Activated naive CD4-positive, alpha-beta T cell treated with anti-CD3 and anti-CD28 coated beads for 36 hours (primary cell): ENCODE data around the gene CDH13. TPM values are rescaled to one million over a fixed set of nuclear protein-coding genes. Genes with fewer than 3 reads are reported as not detected.
"Not testable (repeated sequence)": the region's sequence is repeated elsewhere in the genome, so short reads cannot be mapped to it uniquely, and the experiment has no call there.

Source experiments
- CTCF ChIA-PET: fragments of 350-600 bp; sonication (Branson Sonifier 250); formaldehyde crosslinking; loops from one replicate; lab custom pipeline; 2021; ENCODE audit warnings: antibody characterized with exemption; lab: Charles Lee
- DNase-seq: peaks from one replicate; pipeline ENCODE4 v3.0.0-alpha.2; 2020
- H3K27ac Mint-ChIP-seq: one replicate; pipeline ENCODE4 v1.8.0; 2021; ENCODE audit warnings: mild to moderate bottlenecking, mixed read lengths
- H3K27me3 Mint-ChIP-seq: one replicate; pipeline ENCODE4 v1.8.0; 2021; ENCODE audit warnings: low read depth, mixed read lengths
- H3K36me3 Mint-ChIP-seq: one replicate; pipeline ENCODE4 v1.8.0; 2021; ENCODE audit warnings: low read depth, mixed read lengths
- H3K4me1 Mint-ChIP-seq: one replicate; pipeline ENCODE4 v1.8.0; 2021; ENCODE audit warnings: low read depth, mixed read lengths
- H3K4me3 Mint-ChIP-seq: one replicate; pipeline ENCODE4 v1.8.0; 2021; ENCODE audit warnings: mild to moderate bottlenecking, moderate library complexity, mixed read lengths
- H3K9me3 Mint-ChIP-seq: one replicate; pipeline ENCODE4 v1.8.0; 2021; ENCODE audit warnings: mixed read lengths
- intact Hi-C: fragments of 100-400 bp; cut with micrococcal nuclease; formaldehyde crosslinking; loops from one replicate; pipeline ENCODE4 v1.15.1; 2023
- total RNA-seq, 2 experiments: library from RNA; stranded (reverse); gene quantifications; one replicate each; pipeline ENCODE4 v1.2.3, GENCODE V29; 2021

CDH13 gene
- total RNA-seq, 2 experiments from 2014 or later = not detected

DNA sequence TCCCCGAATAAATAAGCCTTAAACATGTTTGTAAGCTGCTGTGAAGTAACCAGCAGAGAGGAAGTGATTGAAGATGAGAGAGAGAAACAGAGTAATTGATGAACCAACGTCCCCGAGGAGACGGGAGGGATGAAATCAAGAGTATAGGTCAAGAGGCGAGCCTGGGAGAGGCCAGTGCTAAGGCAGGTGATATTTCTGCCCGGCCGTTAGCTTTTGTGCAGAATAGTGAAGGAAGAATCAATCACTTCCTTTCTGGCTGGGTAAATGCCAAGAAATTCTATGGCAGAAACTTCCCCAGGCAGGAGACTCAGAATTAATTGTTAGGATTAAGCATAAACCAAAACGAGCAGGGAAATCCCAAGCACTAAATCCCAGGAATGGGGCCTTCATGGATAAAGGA, 273.8 kb downstream of the CDH13 start:
- no peak overlapping the region for H3K4me3 Mint-ChIP-seq
- no peaks in the 10 kb centered on the region for H3K4me1 Mint-ChIP-seq
- intact Hi-C loops = no loop called here
- H3K27me3 Mint-ChIP-seq = no peaks in the 10 kb centered on the region
- no peak overlapping the region for H3K27ac Mint-ChIP-seq
- DNase-seq = no peak
- H3K36me3 Mint-ChIP-seq = no peaks in the 10 kb centered on the region
- CTCF ChIA-PET = no interaction called here
- H3K9me3 Mint-ChIP-seq = no peaks in the 10 kb centered on the region

DNA sequence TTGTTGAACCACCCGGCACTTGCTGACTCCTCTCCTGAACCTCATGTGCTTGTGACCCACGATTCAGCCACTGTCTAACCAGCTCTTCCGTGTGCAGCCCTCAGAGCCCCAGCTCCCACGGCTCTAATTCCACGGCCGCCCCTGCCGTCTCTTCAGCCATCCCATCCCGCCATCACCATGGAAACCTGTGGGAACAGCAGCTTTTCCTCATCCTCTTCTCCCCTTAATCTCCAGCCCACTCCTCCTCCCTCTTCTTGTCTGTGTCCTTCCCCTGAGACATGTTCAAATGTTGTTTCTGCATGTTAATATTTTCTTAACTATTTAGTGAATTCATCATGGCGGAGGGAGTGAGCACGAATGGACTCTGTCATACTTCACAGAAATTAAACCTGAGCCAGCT, 285.2 kb downstream of the CDH13 start:
- DNase-seq = no peak
- H3K9me3 Mint-ChIP-seq = peaks cover 1% of the 10 kb centered on the region
- H3K27me3 Mint-ChIP-seq = peaks cover 9% of the 10 kb centered on the region
- H3K4me1 Mint-ChIP-seq = no peaks in the 10 kb centered on the region
- no peak overlapping the region for H3K4me3 Mint-ChIP-seq
- H3K36me3 Mint-ChIP-seq = no peaks in the 10 kb centered on the region
- intact Hi-C loops = no loop called here
- CTCF ChIA-PET = no interaction called here
- H3K27ac Mint-ChIP-seq = no peak overlapping the region

DNA sequence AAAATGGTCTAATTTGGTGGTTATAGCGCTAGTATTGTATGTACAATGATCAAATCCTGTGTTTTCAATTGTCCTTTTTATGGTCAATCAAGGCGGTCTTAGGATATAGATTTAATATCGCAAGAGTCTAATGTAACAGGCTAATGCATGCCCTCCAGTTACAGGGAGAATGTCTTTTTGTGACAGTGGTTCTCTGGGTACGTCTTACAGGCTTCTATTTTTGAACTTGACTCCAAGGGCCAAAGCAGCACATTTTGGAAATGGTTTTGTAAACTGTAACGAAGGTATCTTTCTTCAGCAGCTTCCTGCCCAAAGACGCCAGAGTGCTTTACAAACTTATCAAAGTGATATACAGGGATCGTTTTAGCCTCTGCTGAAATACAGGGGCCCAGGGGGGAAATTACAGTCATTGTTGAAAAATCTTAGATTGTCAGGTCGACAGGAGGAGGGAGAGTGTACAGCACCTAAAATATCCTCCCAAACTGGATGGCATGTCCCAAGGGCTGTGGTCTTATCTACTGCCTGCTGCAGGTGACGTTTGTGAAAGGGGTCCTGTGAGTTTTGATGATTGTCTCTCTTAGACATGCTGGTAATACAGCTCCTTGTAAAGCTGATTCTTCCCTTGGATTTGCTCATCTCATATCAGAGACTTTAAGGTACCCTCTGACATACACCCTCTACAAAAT, 288.5 kb downstream of the CDH13 start:
- Mint-ChIP-seq H3K4me1 (no peaks in the 10 kb centered on the region), H3K36me3 (no peaks in the 10 kb centered on the region), H3K4me3 (no peak overlapping the region), H3K27me3 (peaks cover 10% of the 10 kb centered on the region), H3K27ac (no peak overlapping the region), H3K9me3 (peaks cover 1% of the 10 kb centered on the region)
- intact Hi-C loops = no loop called here
- DNase-seq = no peak
- CTCF ChIA-PET = no interaction called here

DNA sequence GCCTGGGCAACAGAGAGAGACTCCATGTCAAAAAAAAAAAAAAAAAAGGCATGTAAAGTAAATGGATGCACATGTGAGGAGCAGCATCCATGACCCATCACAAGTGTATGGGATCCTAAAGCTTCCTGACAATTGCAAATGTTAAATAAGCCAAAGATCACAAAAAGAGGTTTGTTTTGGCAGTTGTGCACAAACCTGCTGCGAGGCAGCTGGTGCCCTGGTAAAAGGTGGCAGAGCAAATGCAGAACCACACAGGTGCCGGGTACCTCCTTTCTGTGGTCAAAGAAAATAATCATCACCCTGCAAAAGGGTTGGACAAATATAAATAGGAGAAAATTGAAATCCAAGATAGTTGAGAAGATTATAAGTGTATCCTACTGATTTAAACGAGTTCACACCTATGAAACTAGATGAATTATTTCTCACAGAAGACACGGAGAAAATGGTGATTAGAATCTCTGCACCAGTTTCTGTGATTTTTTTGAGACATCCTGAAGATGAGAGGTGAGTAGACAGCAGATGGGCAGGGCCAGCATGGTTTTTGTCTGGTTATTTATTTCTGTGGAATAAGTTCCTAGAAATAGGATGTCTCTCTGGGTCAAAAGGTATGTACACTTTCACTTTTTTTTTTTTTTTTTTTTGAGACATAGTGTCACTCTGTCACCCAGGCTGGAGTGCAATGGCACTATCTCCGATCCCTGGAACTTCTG, 291.3 kb downstream of the CDH13 start:
- Mint-ChIP-seq H3K4me3 (no peak overlapping the region), H3K27ac (no peak overlapping the region), H3K36me3 (no peaks in the 10 kb centered on the region), H3K27me3 (peaks cover 5% of the 10 kb centered on the region), H3K9me3 (peaks cover 1% of the 10 kb centered on the region), H3K4me1 (no peaks in the 10 kb centered on the region)
- intact Hi-C loops = no loop called here
- no peak for DNase-seq
- CTCF ChIA-PET = no interaction called here

DNA sequence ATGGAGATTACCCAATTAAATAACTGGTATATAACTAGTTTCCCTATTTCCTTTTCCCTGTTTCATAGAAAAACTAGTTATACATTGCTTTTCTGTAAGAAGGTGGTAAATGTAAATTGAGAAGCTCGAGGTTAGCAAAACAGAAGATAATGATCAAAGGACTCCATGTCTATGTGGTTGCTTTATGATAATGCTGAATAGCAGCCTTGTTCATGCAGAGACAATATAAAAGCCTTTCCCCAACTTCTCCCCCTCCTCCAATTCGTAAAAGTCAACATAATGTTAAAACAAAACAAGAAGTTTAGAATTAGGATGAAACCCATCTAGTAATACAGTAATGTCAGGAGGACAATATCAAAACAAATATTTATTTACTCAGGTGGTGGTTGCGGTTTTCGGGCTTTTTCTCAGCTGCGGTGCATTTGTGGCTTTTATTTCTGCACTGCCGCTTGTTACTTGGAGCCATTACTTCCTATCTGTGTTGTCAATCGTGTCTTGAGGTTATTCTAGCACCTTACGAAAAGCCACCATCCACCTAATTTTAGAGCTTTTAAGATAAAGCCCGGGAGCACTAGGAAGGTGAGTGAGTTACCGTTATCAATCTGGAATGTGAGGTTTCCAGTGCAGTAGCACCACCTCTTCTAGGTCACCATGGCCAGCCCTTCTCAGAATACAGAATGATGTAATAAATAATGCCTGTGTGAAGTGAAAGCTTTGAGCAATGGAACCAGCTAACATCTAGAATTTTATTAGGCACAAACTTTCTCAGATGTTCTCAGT, 297.5 kb downstream of the CDH13 start:
- no peaks in the 10 kb centered on the region for H3K27me3 Mint-ChIP-seq
- H3K36me3 Mint-ChIP-seq = no peaks in the 10 kb centered on the region
- CTCF ChIA-PET = no interaction called here
- intact Hi-C loops = no loop called here
- no peak overlapping the region for H3K4me3 Mint-ChIP-seq
- no peak for DNase-seq
- H3K27ac Mint-ChIP-seq = no peak overlapping the region
- no peaks in the 10 kb centered on the region for H3K4me1 Mint-ChIP-seq
- H3K9me3 Mint-ChIP-seq = no peaks in the 10 kb centered on the region

DNA sequence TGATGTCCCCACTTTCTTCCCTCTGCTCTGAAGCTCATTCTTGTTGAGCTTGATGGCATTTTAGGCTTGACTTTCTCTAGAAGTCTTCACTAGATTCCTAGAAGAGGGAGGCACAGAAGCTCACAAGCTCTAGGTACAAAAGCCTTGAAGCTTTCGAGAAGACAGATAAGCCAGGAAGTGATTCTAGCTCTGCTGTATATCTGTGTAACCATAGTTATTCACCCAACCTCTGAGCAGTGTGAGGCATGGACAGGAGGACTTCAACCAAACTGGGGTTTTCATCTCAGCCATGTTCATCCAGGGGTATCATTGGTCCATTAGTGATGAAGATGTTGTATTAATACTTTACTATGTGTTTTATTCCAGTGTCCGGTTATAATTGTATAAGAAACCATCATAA, 299.7 kb downstream of the CDH13 start:
- CTCF ChIA-PET = interaction anchor here (0.6 kb wide), 2 partner anchors 143 to 271 kb away, joined by 3 read pairs; no protein-coding TSS in a partner anchor
- H3K4me3 Mint-ChIP-seq = no peak overlapping the region
- H3K4me1 Mint-ChIP-seq = no peaks in the 10 kb centered on the region
- no peak overlapping the region for H3K27ac Mint-ChIP-seq
- intact Hi-C loops = no loop called here
- H3K9me3 Mint-ChIP-seq = no peaks in the 10 kb centered on the region
- DNase-seq = no peak
- no peaks in the 10 kb centered on the region for H3K27me3 Mint-ChIP-seq
- H3K36me3 Mint-ChIP-seq = no peaks in the 10 kb centered on the region

DNA sequence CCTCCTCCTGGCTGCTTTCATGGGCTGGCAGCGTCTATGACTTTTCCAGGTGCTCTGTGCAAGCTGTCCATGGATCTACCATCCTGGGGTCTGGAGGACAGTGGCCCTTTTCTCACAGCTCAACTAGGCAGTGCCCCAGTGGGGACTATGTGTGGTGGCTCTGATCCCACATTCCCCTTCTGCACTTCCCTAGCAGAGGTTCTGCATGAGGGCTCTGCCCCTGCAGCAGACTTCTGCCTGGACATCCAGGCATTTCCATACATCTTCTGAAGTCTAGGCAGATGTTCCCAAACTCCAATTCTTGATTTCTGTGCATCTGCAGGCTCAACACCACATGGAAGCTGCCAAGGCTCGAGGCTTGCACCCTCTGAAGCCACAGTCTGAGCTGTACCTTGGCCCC, 307.2 kb downstream of the CDH13 start:
- H3K9me3 Mint-ChIP-seq, H3K4me1 Mint-ChIP-seq, DNase-seq, H3K36me3 Mint-ChIP-seq, intact Hi-C loops, CTCF ChIA-PET, H3K4me3 Mint-ChIP-seq, H3K27me3 Mint-ChIP-seq, H3K27ac Mint-ChIP-seq: not testable (repeated sequence)

DNA sequence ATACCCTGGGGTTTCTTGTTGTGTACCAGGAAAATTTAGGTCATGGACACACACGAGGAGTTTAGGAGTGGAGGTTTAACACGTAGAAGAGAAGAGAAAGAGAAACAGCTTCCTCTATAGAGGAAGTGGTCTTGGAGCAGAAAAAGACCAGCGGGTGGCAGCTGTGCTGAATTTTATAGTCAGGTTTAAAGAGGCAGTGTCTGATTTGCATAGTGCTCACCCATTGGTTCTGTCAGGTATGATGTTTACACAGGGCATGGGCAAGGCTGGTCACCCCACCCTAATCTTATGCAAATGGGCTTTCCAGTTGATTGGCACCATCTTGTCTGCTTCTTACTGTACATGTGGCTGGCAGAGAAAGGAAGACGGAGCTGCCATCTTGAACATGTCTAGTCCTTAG, 309.0 kb downstream of the CDH13 start:
- peaks cover 10% of the 10 kb centered on the region for H3K9me3 Mint-ChIP-seq
- H3K4me1 Mint-ChIP-seq = no peaks in the 10 kb centered on the region
- DNase-seq = no peak
- peaks cover 4% of the 10 kb centered on the region for H3K27me3 Mint-ChIP-seq
- no peak overlapping the region for H3K4me3 Mint-ChIP-seq
- intact Hi-C loops = no loop called here
- CTCF ChIA-PET = no interaction called here
- no peaks in the 10 kb centered on the region for H3K36me3 Mint-ChIP-seq
- no peak overlapping the region for H3K27ac Mint-ChIP-seq

DNA sequence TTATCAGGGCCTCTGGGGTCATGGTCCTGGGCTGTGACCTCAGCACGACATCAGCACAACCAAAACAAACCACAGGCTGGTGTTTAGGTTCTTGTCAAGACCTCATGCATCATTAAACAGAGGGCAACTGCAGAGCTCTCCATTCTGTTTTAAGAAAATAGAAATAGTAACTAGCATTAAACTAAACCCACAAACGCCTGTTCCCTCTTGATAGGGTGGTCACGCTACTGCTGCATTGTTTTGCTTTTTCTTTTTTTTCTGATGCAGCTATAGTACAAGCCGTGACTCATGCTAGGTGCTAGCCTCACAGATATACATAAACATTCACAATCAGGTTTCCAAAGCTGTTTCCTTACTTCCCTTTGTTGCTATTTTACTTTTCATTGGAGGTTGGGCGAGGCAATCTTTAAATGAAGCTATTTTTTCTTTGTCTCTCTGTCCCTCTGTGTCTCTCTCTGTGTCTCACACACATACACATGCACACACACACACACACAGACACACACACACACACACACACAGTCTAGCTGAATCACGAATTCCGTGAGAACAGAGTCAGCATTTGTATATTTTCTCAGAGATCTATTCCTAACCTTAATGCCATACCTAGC, 310.3 kb downstream of the CDH13 start:
- peaks cover 10% of the 10 kb centered on the region for H3K9me3 Mint-ChIP-seq
- H3K4me3 Mint-ChIP-seq = no peak overlapping the region
- no peak overlapping the region for H3K27ac Mint-ChIP-seq
- no peak for DNase-seq
- H3K27me3 Mint-ChIP-seq = peaks cover 4% of the 10 kb centered on the region
- no peaks in the 10 kb centered on the region for H3K4me1 Mint-ChIP-seq
- no peaks in the 10 kb centered on the region for H3K36me3 Mint-ChIP-seq
- CTCF ChIA-PET = no interaction called here
- intact Hi-C loops = no loop called here

DNA sequence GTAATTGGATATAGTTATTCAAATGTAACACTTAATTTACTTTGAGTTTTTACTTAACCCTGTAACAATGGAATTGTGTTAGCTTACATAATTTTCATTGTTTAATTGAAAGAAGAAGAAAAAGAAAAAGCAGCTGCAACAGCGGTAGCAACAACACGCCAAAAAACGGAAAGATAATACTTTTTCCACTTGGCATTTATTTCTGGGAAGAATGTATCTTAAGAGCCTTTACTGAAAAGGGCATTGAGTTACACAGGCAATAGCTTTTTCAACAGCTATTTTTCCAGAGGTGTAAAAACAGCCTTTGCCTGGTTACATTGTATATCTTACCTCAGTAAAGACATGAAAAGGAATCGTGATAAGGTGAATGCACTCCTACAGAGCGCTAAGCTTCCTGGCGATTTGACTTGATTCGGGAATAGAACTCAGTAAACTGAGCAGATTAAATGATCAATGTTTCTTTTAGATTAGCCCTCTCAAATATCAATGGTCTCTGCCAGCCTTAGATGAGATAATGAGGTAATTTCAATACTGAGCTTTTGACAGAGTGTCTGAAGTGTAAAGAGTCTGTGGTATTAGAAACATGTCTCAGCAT, 311.3 kb downstream of the CDH13 start:
- intact Hi-C loops = no loop called here
- DNase-seq = no peak
- CTCF ChIA-PET = no interaction called here
- Mint-ChIP-seq H3K4me3 (no peak overlapping the region), H3K27me3 (peaks cover 4% of the 10 kb centered on the region), H3K36me3 (no peaks in the 10 kb centered on the region), H3K27ac (no peak overlapping the region), H3K9me3 (peaks cover 9% of the 10 kb centered on the region), H3K4me1 (no peaks in the 10 kb centered on the region)

DNA sequence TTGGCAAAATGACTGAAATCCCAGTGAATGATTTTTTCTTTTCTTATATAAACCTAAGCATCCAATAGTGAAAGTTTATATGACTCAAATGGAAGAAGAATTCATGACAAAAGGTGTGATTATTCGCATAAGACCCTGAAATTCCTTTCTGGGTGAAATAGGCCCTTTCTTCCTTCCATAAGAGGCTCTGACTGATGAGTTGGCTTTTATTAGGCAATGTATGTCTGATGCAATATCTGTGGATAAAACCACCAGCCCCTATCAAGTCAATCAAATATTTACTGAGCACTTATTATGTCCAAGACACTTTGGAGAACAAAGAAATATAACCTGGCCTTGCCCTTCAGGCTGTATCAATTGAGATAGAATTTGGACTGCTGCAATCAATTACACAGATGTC, 316.6 kb downstream of the CDH13 start:
- CTCF ChIA-PET = no interaction called here
- no peaks in the 10 kb centered on the region for H3K36me3 Mint-ChIP-seq
- peaks cover 3% of the 10 kb centered on the region for H3K4me1 Mint-ChIP-seq
- intact Hi-C loops = no loop called here
- DNase-seq = no peak
- peaks cover 2% of the 10 kb centered on the region for H3K27me3 Mint-ChIP-seq
- H3K4me3 Mint-ChIP-seq = no peak overlapping the region
- no peak overlapping the region for H3K27ac Mint-ChIP-seq
- no peaks in the 10 kb centered on the region for H3K9me3 Mint-ChIP-seq

DNA sequence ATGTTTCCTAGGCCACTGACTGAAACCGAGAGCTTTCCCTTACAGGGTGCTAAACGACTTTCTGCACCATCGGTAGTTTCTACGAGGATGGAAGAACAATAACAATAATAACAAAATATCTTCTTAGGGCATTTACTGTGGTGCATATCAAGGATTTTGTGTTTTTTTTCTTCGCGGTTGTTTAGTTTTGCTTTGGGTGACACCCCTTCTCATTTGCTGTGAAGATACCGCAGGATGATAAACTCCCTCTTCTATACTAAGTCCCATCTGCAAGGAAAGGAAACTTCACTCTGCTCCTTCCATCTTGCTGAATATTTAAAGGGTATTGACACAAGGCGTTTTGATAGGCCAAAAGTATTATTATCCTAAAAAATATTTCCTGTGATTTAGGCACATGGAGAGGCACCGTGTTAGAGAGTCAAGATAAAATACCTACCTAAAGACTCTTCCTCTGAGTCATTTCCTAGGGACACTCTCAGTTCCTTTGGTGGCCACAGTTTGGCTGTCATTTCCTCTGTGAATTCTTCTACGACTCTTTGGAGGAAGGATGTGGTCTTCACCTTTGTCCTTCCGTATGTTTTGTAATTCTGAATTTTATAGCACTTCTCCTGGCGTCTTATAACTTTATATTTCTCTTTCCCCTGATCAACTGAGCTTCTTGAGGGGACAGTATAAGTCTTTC, 318.8 kb downstream of the CDH13 start:
- H3K4me3 Mint-ChIP-seq = no peak overlapping the region
- DNase-seq = no peak
- H3K4me1 Mint-ChIP-seq = peaks cover 3% of the 10 kb centered on the region
- intact Hi-C loops = no loop called here
- CTCF ChIA-PET = no interaction called here
- no peaks in the 10 kb centered on the region for H3K36me3 Mint-ChIP-seq
- H3K27ac Mint-ChIP-seq = no peak overlapping the region
- H3K27me3 Mint-ChIP-seq = no peaks in the 10 kb centered on the region
- H3K9me3 Mint-ChIP-seq = no peaks in the 10 kb centered on the region
